AG10803 (cell line): ENCODE measurements around the gene RASA3.
A peak's percentile ranks its signal among the peaks of the same experiment; 100 is the strongest.

Source experiments
- DNase-seq: peaks from one replicate; pipeline ENCODE4 v3.0.0; 2010; ENCODE audit warnings: low read depth
- H3K4me3 ChIP-seq: 2 replicates; pipeline ENCODE4 v1.5.1; 2011; ENCODE audit warnings: mild to moderate bottlenecking, low read length, control low read depth
- CTCF ChIP-seq: conservative IDR thresholded peaks from 2 replicates; pipeline ENCODE4 v1.5.1; 2011; ENCODE audit warnings: mild to moderate bottlenecking, low read length, control low read depth, inconsistent platforms

The RASA3 gene

GRCh38 chr13:114123448-114123847 is 9.0 kb downstream of the RASA3 start:
- DNase-seq = no peak
- no peak for TF ChIP-seq CTCF
- H3K4me3 ChIP-seq = no peak overlapping the region

GRCh38 chr13:114122591-114123211 is 9.7 kb downstream of the RASA3 start:
- H3K4me3 ChIP-seq = no peak overlapping the region
- no peak for DNase-seq
- no peak for TF ChIP-seq CTCF

GRCh38 chr13:114122127-114122511 is 10.3 kb downstream of the RASA3 start:
- no peak for TF ChIP-seq CTCF
- DNase-seq = no peak
- no peak overlapping the region for H3K4me3 ChIP-seq

GRCh38 chr13:114121496-114122126 is 10.8 kb downstream of the RASA3 start:
- no peak for TF ChIP-seq CTCF
- no peak overlapping the region for H3K4me3 ChIP-seq
- DNase-seq = no peak

GRCh38 chr13:114121031-114121430 is 11.4 kb downstream of the RASA3 start:
- no peak overlapping the region for H3K4me3 ChIP-seq
- no peak for TF ChIP-seq CTCF
- no peak for DNase-seq

GRCh38 chr13:114120591-114121011 is 11.8 kb downstream of the RASA3 start:
- no peak overlapping the region for H3K4me3 ChIP-seq
- DNase-seq = peak; percentile 46

More at GRCh38 chr13:114120591-114121011, 11.8 kb downstream of the RASA3 start:
- TF ChIP-seq CTCF = no peak
